Vagina (tissue), 2 donors: ENCODE data around the gene C2orf68.

Experiments used
- POLR2A ChIP-seq, 2 donors: fragments of 450-650 bp; IDR thresholded peaks; one replicate each; pipeline ENCODE4 v1.6.1; 2017; ENCODE audit warnings: antibody characterized with exemption in 2 of 2, mild to moderate bottlenecking in 2 of 2, moderate library complexity in 2 of 2
- TF ChIP-seq, protein P1 (sequence below), 3 experiments: fragments of 450-650 bp in 2 of 3; fragments of 200-600 bp in 1 of 3; sonication (generic) in 1 of 3; IDR thresholded peaks; one replicate each; pipeline ENCODE4 v1.5.1; 2017 to 2019; ENCODE audit warnings: antibody characterized with exemption in 3 of 3, mild to moderate bottlenecking in 2 of 3, moderate library complexity in 2 of 3

DNA sequence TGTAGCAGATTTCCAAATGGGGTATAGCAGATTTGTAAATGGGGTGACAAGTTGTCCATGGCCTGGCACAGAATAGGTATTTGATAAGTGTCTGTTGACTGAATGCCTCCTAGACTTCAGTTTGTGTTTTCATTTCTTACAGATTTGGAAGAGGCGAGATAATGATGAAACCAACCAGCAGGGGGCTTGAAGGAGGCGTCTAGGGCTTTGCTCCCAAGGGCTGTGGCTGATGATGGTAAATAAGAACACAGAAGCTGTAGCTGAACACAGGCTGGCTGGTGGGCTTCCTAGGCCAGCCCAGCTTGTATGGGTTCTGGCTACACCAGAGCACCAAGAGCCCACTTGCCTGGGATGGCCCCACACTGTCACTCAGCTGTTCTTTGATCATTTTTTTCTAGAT is 36.8 kb upstream of the C2orf68 start:
- TF ChIP-seq, protein P1, sequence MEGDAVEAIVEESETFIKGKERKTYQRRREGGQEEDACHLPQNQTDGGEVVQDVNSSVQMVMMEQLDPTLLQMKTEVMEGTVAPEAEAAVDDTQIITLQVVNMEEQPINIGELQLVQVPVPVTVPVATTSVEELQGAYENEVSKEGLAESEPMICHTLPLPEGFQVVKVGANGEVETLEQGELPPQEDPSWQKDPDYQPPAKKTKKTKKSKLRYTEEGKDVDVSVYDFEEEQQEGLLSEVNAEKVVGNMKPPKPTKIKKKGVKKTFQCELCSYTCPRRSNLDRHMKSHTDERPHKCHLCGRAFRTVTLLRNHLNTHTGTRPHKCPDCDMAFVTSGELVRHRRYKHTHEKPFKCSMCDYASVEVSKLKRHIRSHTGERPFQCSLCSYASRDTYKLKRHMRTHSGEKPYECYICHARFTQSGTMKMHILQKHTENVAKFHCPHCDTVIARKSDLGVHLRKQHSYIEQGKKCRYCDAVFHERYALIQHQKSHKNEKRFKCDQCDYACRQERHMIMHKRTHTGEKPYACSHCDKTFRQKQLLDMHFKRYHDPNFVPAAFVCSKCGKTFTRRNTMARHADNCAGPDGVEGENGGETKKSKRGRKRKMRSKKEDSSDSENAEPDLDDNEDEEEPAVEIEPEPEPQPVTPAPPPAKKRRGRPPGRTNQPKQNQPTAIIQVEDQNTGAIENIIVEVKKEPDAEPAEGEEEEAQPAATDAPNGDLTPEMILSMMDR (IDR thresholded peaks at IDR 0.05): no peak
- TF ChIP-seq POLR2A (IDR thresholded peaks at IDR 0.05): no peak
